Activated T-helper 9 cell treated with anti-CD3 and anti-CD28 coated beads, Interleukin-2, amount 50 U/mL, for 16 hours (primary cell): ENCODE data around the gene UBXN10.
"Not testable (repeated sequence)": the region's sequence is repeated elsewhere in the genome, so short reads cannot be mapped to it uniquely, and the experiment has no call there.

Source experiments
- DNase-seq: peaks from one replicate; pipeline ENCODE4 v3.0.0-alpha.2; 2020; ENCODE audit warnings: low read depth

UBXN10 gene

GRCh38 chr1:20202166-20202565, 16.3 kb downstream of the UBXN10 start:
- no peak for DNase-seq

DNA sequence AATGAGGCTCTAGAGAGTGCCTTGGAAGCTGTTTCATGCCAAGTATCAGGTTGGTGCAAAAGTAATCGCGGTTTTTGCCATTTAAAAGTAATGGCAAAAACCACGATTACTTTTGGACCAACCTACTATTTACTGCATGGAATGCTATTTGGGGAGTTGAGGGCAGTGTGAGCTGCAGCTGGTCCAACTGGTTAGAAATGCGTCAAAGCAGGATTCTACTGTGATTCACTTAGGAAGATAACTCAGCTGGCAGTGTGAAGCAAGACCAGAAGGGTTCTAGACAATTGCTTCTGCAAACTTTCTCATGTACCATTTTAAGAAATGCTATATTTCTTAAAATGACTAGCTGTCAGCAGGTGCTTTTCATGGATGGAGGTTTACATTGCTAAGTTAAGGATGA, 21.6 kb downstream of the UBXN10 start:
- no peak for DNase-seq

DNA sequence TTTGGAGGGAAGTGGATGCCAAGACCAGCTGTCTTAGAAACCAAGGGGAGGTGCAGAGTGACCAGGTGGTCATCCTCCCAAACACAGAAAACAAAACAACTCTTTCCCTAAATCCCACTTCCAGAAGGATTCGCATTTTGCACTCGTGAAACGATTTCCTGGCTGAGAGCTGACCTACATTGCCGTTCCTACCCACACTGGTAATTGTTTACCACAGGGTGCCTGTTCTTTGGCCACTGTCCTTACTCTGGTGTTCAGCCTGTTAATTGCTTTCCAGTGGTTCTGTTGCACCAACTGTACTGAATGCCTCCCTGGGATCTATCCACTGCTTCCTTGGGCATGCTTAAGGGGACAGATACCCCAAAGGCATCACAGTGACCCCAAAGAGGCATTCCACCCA, 23.6 kb downstream of the UBXN10 start:
- DNase-seq = no peak

DNA sequence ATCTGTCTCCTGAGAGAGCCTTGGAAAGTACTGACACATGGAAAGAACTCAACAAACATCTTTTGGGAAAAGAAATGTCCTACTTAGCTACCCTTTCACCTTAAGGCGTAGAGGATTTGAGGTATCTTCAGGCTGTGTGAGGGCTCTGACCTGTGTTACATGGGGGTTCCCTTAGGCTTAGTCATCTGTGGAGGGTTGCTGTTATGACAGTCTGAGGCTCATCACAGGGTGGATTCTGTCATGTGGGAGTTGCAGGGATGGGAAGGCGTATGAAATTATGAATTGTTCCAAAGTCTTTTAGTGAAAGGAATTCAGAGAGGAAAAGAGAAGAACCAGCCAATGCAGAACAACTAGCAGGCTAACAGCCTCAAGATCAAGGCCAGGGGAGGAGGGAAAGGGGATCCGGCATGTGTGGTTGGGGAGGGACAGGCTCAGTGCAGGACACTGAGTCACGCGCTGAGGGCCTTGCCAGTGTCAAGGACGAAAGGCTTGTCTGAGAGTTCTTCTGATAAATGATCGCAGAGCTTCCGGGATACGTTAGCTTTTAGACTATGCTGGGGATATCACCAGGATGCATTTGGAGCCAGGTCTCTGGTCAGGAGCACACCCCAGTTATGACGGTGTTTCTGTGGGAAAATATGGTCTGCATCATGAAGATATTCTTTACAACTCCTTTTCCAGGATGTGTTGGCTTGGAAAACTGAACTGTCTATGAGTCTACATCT, 25.0 kb downstream of the UBXN10 start:
- DNase-seq = no peak

DNA sequence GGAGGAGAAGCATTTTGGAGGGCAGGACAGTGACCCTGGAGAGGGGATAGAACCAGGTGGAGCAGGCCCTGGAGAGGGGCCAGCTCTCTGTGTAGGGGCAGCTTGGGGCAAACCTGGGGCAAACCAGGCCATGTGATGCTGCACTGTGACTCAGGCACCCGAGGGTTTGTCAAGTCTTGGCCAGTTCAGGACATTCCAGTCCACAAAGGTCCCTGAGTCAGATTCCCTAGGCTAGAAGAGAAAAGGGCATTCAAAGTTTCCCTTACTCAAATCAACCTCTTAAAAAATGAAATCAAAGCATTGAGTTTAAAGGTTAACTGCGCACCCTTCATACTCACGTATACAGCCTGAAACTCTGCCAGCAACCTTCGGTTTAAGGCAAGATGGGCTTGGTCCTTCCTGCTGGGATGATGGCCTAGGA, 25.6 kb downstream of the UBXN10 start:
- no peak for DNase-seq

- no peak for DNase-seq
These were observed 26.3 kb downstream of the UBXN10 start for GRCh38 chr1:20212085-20212684.

- DNase-seq = peak; percentile 29
These were observed 26.9 kb downstream of the UBXN10 start for GRCh38 chr1:20212685-20213331.

- DNase-seq = no peak
These were observed 29.8 kb downstream of the UBXN10 start for GRCh38 chr1:20215716-20216115.

- DNase-seq = no peak
These were observed 30.7 kb downstream of the UBXN10 start for GRCh38 chr1:20216574-20216973.

- not testable (repeated sequence) for DNase-seq
These were observed 33.2 kb downstream of the UBXN10 start for GRCh38 chr1:20219053-20219452.

DNA sequence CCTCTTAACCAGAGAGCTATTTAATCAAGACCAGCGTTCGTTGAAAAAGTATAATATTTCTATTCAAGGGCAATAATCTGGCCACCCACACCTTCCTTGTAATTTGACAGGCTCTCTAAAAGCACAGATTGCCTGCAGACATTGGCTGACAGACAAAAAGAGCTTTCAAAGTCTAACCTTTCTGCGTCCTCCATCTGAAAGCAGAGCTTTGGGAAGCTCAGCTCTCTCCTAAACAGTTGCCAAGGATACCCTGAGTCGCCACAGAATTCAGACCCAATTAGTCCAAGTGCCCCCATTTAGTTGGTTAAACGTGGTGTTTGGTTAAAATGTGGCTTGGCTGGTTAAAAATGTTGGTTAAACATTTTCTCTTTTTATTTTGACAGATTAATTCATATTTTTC, 34.1 kb downstream of the UBXN10 start:
- no peak for DNase-seq

DNA sequence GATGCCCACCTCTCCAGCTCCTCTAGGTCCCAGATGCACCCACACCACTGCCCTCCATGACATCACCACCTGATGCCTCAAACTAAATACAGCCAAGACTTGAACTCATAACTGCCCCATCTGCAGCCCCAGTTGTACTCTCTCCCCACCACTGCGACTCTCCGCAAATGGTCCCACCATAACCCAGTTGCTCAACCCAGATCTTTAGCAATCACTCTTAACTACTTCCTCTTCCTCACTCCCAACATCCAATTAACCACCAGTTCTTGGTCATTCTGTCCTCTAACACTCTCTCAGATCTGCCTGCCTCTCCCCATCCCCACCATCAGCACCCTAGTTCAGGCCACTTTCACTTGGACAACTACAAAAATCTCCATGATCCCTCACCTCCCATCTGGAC, 37.2 kb downstream of the UBXN10 start:
- no peak for DNase-seq

DNA sequence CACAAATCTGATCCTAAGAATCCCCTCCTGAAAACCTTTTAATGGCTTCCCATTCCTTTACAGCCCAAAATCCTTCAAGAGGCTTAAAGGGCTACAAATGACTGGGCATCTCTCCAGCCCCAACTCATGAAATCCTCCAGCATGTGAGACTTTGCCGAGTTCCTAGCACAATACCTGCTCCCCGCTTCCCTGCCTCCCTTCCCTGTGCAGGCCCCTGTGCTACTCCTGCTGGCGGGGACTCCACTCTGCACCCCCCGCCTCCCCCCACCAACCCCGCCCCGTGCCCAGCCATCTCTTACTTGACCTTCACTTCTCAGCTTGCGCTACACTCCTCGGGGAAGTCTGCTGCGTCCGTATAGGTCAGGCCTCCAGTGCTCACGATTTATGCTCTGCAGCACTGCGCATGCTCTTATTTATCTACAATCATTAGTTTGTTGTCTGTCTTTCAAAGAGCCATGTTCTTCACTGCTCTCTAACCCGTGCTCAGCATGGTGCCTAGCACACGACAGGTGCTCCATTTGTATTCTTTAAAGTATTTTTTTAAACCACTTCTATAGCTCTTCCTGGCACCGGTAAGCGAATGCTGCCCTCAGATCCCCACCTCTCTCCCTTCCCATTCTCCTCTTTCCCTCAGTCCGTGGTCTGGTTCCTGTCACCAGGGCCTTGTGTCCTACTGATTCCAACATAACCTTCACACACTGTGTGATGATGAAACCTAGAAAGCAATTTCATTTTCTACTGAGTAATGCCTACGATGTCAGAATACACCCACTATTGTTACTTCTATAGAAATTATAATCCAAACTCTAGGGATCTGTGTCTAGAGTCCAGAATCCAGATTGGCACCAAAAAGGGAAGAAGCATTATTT, 37.9 kb downstream of the UBXN10 start:
- DNase-seq = no peak

- no peak for DNase-seq
These were observed 38.6 kb downstream of the UBXN10 start for GRCh38 chr1:20224546-20224945.

- no peak for DNase-seq
These were observed 41.8 kb downstream of the UBXN10 start for GRCh38 chr1:20227704-20228103.

GRCh38 chr1:20228314-20228825, 42.5 kb downstream of the UBXN10 start:
- no peak for DNase-seq

DNA sequence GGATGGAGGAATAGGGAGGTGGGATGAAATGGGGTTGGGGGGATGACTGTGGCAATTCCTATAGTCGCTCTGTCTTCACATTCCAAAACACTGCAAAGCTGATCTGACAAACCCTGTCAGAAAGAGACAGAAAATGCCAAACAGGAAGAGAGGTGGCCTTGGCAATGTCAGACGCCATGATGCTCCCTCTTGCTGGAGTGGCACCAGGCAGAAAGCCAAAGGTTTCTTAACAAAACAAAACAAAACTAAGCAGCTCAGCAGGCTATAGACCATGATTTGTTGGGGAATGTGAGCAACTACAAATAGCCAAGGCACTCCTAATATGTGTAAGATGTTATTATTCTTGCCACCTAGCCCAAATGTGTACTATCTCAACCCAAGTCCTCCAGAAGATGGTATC, 43.3 kb downstream of the UBXN10 start:
- no peak for DNase-seq

DNA sequence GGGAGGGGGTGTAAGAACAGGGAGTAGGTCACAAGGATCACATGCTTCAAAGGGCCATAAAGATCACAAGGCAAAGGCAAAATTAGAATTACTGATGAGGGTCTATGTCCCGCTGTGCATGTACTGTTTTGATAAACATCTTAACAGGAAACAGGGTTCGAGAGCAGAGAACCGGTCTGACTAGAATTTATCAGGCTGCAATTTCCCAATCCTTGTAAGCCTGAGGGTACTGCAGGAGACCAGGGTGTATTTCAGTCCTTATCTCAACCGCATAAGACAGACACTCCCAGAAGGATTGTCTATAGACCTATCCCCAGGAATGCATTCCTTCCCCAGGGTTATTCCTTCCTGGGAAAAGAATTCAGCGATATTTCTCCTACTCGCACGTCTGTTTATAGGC, 46.7 kb downstream of the UBXN10 start:
- DNase-seq = not testable (repeated sequence)

GRCh38 chr1:20233394-20233793, 47.5 kb downstream of the UBXN10 start:
- DNase-seq = no peak

GRCh38 chr1:20233866-20234265, 48.0 kb downstream of the UBXN10 start:
- DNase-seq = no peak

DNA sequence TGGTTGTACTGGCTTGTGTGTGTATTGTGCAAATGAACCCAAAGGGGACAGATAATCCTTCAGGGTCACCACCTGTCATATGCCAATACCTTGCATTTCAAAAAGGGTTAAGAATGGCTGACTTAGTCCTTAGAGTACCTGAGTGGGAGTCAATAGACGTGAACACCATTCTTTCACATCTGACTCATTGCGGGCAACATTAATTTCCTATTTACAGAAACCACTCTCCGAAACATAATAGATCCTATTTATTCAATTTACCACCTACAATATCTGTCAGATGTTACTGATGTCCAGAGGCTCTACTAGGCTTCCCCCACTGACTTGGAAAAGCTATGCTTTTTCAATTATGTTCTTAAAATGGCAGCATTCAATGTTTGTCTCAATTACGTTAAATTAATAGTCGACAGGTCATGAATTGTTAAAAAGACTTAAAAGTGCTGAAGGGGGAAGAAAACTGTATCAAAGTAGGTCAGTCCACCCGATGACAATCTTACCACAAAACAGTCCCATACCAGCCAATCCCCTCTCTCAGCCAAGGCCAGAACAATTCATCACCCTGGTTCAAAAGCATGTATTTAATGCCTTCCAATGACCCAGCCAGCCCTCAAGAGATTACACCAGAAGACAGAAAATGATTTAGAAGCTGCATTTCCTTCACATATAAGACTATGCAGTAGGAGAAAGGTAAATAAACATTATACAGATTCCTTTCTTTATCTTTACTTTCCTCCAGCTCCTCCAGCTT, 49.1 kb downstream of the UBXN10 start:
- DNase-seq = no peak

DNA sequence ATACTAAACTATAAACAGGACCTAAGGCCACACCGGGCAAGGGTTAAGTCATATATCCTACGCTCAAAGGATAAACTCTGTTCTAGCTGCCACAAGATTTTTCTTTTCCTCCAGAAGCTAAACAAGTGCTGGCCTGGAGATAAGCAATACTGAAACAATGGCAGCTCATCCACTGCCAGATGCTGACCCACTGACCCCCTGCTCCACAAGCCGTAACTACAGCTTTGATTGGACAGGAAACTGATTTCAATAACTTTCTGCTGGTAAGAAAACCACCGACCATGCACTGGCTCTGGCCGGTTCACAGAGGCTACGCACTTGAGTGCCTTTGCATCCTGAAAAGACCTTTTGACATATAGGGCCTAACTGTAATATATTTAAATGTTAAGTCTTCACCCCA, 51.8 kb downstream of the UBXN10 start:
- DNase-seq = no peak
